GM21447 (cell line): Measurements from ENCODE around the gene DOP1A.

Experiments
- ATAC-seq: cut with Tn5 transposase; IDR thresholded peaks from one replicate; pipeline ENCODE4 v1.9.1; 2021; ENCODE audit not compliant: unreplicated experiment

The DOP1A gene

DNA sequence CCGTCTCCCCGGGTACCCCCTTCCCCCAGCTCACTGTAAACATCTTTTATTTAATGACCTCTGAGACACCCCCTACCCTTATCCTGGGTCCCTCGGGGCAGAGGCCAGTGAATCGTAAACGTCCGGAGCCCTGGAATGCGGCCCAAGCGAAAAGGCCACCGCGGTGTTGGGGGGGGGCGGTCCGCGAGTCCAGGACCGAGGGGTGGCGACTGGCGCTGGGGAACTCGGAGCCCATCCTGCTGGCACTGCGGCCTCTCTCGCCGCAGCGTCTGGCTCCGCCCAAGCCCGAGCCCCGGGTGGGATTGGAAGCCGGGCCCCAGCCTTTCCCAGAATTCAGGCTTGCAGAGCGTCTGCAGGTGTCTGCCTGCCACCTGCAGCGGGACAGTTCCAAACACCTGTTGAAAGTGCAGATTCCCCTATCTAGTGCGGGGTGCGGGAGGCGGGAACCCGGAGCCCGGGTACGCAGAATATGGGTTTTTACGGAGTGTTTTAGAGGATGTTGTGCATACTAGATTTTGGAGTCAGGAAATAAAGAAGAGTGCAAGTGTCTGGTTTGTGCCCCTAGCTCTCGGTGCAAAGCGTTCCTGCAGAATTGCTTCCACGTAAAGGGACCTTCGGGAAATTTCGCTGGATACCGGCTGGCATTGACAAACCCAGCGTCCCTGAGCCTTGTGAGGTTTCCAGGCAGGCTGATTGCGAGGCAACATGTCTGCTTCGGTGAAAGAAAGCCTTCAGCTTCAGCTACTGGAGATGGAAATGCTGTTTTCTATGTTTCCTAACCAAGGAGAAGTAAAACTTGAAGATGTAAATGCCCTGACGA is 126.5 kb downstream of the DOP1A start:
- peak; percentile 38 for ATAC-seq

DNA sequence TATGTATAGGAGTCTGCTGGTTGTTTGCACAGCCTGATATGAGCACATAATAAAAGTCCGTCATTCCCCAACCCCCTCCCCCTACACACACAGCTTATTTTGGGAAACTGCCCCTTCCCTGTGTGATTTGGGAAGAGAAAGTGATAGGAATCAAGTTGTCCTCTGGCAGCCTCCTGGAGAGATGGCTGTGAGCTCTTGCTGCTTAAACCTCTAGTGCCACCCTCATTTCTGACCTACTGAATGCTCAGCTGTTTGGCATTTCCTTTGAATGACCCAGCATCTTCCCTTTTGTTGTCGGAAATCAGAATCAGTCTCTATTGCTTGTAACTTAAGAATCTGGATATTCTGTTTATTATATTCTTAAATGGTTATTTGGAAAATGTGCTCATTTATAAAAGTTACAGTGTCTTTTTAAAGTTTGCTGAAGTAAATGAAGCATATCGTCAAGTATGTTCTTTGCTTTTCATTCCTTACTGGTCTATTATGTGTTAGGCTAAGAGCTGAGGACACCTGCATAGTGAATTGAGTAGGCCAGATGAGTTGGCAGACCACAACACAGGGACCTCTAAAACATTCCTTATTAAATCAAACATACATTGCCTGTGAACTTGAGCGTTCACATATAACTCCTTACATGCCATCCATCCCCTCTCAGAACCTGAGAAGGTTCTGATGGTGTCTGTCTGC is 131.2 kb downstream of the DOP1A start:
- ATAC-seq = no peak

DNA sequence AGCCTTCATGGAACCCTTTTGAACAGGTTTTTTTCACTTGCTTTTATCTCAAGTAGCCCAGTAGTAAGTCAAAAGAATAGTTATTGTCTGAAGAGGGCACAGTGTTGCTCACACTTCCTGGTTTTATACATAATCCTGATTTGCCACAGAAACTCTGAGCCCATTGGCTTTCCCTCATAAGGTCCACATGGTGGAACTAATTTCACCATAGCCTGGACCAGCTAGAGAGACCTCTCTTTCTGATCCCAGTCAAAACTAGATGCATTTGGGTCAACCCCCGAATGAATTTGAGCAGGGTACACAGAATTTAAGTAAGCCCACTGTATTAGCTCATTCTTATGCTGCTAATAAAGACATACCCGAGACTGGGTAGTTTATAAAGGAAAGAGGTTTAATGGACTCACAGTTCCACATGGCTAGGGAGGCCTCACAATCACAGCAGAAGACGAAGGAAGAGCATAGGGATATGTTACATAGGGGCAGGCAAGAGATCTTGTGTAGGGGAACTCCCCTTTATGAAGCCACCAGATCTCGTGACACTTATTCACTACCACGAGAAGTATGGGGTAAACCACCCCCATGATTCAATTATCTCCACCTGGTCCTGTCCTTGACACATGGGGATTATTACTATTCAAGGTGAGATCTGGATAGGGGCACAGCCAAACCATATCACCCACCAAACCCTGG is 131.8 kb downstream of the DOP1A start:
- ATAC-seq = no peak

DNA sequence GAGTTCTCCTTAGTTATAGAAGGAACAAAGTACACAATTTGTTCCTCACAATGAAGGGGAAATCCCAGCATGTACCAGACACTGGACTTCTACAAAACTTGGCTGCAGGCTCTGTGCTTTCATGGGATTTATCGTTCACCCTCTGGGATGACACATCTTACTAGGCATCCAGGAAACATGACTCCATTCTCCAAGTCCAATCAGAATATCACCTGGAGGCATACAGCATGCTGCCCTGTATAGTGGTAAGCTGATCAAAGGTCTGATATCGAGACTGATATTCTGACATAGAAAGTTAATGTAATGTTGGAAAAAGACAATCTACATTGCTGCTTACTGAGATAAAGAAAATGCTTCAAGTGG is 132.4 kb downstream of the DOP1A start:
- no peak for ATAC-seq

DNA sequence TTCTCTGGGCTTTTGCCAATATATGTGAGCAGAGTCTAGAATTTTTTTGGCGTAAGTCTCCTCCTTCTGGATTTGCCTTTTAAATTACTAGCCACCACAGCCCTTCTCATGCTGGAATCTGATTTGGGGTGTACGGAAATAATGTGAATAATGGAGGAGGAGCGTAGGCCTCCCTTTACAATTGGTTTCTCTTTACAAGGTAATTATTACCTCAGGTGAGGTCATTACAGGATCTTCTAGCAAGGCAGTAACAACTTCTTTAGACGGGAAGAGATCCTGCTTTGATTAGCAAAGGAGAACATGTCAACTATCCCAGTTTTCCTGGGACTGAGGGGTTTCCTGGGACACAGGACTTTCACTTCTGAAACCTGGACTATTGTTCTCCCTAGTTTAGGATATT is 134.6 kb downstream of the DOP1A start:
- no peak for ATAC-seq

DNA sequence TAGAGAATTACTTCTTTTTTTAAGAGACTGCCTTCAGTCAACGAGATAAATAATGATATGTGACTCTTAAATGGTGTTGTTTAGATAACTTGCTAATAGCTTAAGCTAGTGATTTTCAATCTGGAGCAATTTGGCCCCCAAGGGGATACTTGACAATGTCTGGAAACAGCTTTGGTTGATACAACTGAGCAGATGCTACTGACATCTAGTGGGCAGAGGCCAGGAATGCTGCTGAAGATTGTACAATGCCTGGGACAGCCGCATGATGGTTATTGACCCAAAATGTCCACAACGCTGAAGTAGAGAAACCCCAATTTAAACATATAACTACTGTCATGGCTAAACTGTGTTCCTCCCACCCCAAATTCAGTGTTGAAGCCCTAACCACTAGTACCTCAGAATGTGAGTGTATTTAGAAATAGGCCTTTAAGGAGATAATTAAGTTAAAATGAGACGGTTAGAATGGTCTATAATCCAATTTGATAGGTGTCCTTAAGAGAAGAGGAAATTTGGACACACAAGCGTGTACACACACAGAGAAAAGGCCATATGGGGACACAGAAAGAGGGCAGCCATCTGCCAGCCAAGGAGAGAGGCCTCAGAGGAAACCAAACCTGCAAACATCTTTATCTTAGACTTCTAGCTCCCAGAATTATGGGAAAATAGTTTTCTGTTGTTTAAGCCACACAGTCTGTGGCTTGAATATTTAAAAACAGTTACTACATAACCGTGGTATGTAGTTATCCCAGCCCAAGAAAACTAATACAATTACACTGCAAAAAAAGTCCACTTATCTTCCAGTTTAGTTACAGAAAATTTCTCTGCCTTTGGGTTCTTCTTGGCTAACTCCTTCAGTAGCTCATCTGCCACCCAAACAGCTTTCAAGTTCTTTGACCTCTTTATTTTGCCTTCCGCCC is 147.9 kb downstream of the DOP1A start:
- ATAC-seq = peak; percentile 100

DNA sequence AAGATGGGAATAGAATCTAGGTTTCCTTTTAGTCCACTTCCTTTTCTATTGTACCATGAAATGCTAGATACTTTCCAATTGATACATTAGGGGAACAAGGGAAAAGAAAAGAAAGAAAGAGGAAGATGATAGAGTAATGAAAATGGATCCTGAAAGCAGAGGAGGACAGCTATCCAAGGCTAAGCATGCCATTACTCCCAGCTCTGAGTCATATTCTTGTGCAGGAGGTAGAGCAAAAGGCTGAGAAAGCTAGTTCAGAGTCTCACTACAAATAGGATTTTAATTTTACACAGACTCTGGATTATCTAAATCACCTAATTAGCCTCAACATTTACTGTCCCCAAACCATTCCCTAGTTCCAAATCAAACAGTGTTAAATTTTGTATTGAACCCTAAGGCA is 149.3 kb downstream of the DOP1A start:
- no peak for ATAC-seq
